Prostate gland (tissue), 2 donors: Measurements from ENCODE around the gene RIC8A.

Experiments used
- CTCF ChIP-seq, 4 experiments: fragments of 200-600 bp in 2 of 4; fragments of 450-650 bp in 2 of 4; sonication (generic) in 2 of 4; IDR thresholded peaks; 1 replicate in 3 of 4; 2 replicates in 1 of 4; pipeline ENCODE4 v1.5.1; 2016 to 2019; ENCODE audit warnings: antibody characterized with exemption in 4 of 4, mild to moderate bottlenecking in 2 of 4, moderate library complexity in 2 of 4
- POLR2AphosphoS5 ChIP-seq: sonication (generic); formaldehyde crosslinking; IDR thresholded peaks from one replicate; pipeline ENCODE4 v1.6.1; 2017; ENCODE audit warnings: antibody characterized with exemption

DNA sequence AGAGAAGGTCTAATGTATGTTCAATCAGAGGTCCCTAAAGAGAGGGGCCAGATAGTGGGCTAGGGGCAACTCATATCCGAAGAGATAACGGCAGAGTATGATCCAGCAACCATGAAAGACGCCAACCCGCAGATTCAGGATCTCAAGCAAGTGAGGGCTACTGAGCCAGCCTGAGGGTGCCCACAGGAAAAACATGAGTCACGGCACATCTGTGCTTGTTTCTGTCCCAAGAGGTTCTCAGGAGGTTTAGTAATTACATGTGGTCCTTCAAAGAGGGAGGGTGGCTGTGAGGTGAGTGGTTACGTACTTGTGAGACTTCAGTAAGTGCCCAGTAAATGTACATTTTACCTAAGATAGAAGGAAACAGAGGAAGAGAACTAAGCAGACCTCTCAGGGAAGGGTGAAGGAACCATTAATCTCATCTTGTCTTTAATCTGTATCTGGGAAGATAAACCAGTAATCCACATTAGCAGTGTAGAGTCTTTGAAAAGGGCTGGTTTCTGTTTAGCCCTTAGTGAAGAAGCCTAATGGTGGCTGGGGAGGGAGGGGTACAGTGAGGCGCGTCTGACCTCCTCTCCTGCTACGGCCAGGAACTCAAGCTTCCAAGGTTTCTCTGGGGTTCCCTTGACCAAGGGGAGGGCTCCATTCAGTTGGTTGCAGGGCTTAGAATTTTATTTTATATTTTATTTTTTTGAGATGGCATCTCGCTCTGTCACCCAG is 18.4 kb downstream of the RIC8A start:
- TF ChIP-seq CTCF (IDR thresholded peaks at IDR 0.05) (no peak), POLR2AphosphoS5 (no peak)
